ENCODE data around the gene LDLRAD3.
"Not testable (repeated sequence)": the region's sequence is repeated elsewhere in the genome, so short reads cannot be mapped to it uniquely, and the experiment has no call there.

The LDLRAD3 gene

GRCh38 chr11:35990816-35991215 lies 47.0 kb downstream of the LDLRAD3 start:
- no peak for DNase-seq (ENCODE audit: low read depth in 3 of 3, low spot score in 1 of 3)

GRCh38 chr11:35992548-35992947 lies 48.7 kb downstream of the LDLRAD3 start:
- DNase-seq (ENCODE audit: low read depth in 3 of 3, low spot score in 1 of 3), result no peak

- DNase-seq (ENCODE audit: low read depth in 3 of 3, low spot score in 1 of 3), result no peak
Measured at GRCh38 chr11:35994421-35994820, 50.6 kb downstream of the LDLRAD3 start.

- DNase-seq (ENCODE audit: low read depth in 3 of 3, low spot score in 1 of 3), result no peak
Measured at GRCh38 chr11:35995681-35996271, 51.9 kb downstream of the LDLRAD3 start.

GRCh38 chr11:35997902-35998520 lies 54.1 kb downstream of the LDLRAD3 start:
- DNase-seq (ENCODE audit: low read depth in 3 of 3, low spot score in 1 of 3), result no peak

- DNase-seq (ENCODE audit: low read depth in 3 of 3, low spot score in 1 of 3), result no peak
Measured at GRCh38 chr11:35998634-35999033, 54.8 kb downstream of the LDLRAD3 start.

GRCh38 chr11:36000616-36001190 lies 56.8 kb downstream of the LDLRAD3 start:
- DNase-seq (ENCODE audit: low read depth in 3 of 3, low spot score in 1 of 3), result no peak

GRCh38 chr11:36002196-36002595 lies 58.3 kb downstream of the LDLRAD3 start:
- DNase-seq (ENCODE audit: low read depth in 3 of 3, low spot score in 1 of 3), result no peak

GRCh38 chr11:36002796-36003195 lies 58.9 kb downstream of the LDLRAD3 start:
- DNase-seq (ENCODE audit: low read depth in 3 of 3, low spot score in 1 of 3), result no peak

- no peak for DNase-seq (ENCODE audit: low read depth in 3 of 3, low spot score in 1 of 3)
Measured at GRCh38 chr11:36006556-36006955, 62.7 kb downstream of the LDLRAD3 start.

- DNase-seq (ENCODE audit: low read depth in 3 of 3, low spot score in 1 of 3), result no peak
Measured at GRCh38 chr11:36007127-36007655, 63.3 kb downstream of the LDLRAD3 start.

GRCh38 chr11:36008584-36008983 lies 64.7 kb downstream of the LDLRAD3 start:
- no peak for DNase-seq (ENCODE audit: low read depth in 3 of 3, low spot score in 1 of 3)

- no peak for DNase-seq (ENCODE audit: low read depth in 3 of 3, low spot score in 1 of 3)
Measured at GRCh38 chr11:36009473-36009872, 65.6 kb downstream of the LDLRAD3 start.

- DNase-seq (ENCODE audit: low read depth in 3 of 3, low spot score in 1 of 3), result no peak
Measured at GRCh38 chr11:36010010-36010740, 66.3 kb downstream of the LDLRAD3 start.

GRCh38 chr11:36011574-36011973 lies 67.7 kb downstream of the LDLRAD3 start:
- no peak for DNase-seq (ENCODE audit: low read depth in 3 of 3, low spot score in 1 of 3)

GRCh38 chr11:36012455-36012854 lies 68.6 kb downstream of the LDLRAD3 start:
- DNase-seq (ENCODE audit: low read depth in 3 of 3, low spot score in 1 of 3), result no peak

GRCh38 chr11:36012979-36013378 lies 69.1 kb downstream of the LDLRAD3 start:
- DNase-seq (ENCODE audit: low read depth in 3 of 3, low spot score in 1 of 3), result no peak

GRCh38 chr11:36013446-36013845 lies 69.6 kb downstream of the LDLRAD3 start:
- not testable (repeated sequence) for DNase-seq (ENCODE audit: low read depth in 3 of 3, low spot score in 1 of 3)

- DNase-seq (ENCODE audit: low read depth in 3 of 3, low spot score in 1 of 3), result no peak
Measured at GRCh38 chr11:36013950-36014897, 70.4 kb downstream of the LDLRAD3 start.

GRCh38 chr11:36014898-36015665 lies 71.2 kb downstream of the LDLRAD3 start:
- DNase-seq (ENCODE audit: low read depth in 3 of 3, low spot score in 1 of 3), result no peak

All from stimulated activated CD4-positive, alpha-beta T cell treated with anti-CD3 and anti-CD28 coated beads, TNF-alpha, amount 100 ng/mL, for 1 hour (primary cell).